Mesenchymal stem cell (in vitro differentiated cells and primary cell): ENCODE data around the gene CCNB1.
"Not testable (repeated sequence)": the region's sequence is repeated elsewhere in the genome, so short reads cannot be mapped to it uniquely, and the experiment has no call there.

Source experiments
- DNase-seq: peaks from one replicate; pipeline ENCODE4 v3.0.0-alpha.2; 2013
- H2AFZ ChIP-seq: one replicate; pipeline ENCODE4 v1.6.1; 2013; ENCODE audit warnings: low read depth, mild to moderate bottlenecking, control low read depth, inconsistent platforms, low read length, moderate library complexity
- H2AK5ac ChIP-seq: 2 replicates; pipeline ENCODE4 v1.6.1; 2013; ENCODE audit warnings: low read length, moderate library complexity, mild to moderate bottlenecking, inconsistent platforms; ENCODE audit not compliant: severe bottlenecking
- H2BK120ac ChIP-seq: one replicate; pipeline ENCODE4 v1.6.1; 2013; ENCODE audit warnings: low read depth, mild to moderate bottlenecking, inconsistent platforms, low read length, moderate library complexity
- H2BK12ac ChIP-seq, 2 experiments: one replicate each; pipeline ENCODE4 v1.6.1; 2013; ENCODE audit warnings: inconsistent platforms in 2 of 2, low read length in 2 of 2, mild to moderate bottlenecking in 2 of 2, moderate library complexity in 2 of 2, control low read depth in 1 of 2
- H2BK15ac ChIP-seq: one replicate; pipeline ENCODE4 v1.6.1; 2013; ENCODE audit warnings: mild to moderate bottlenecking, low read depth, inconsistent platforms; ENCODE audit not compliant: poor library complexity, severe bottlenecking
- H2BK5ac ChIP-seq: 2 replicates; pipeline ENCODE4 v1.6.1; 2013; ENCODE audit warnings: low read depth, mild to moderate bottlenecking, low read length, control low read depth, inconsistent platforms; ENCODE audit not compliant: poor library complexity, severe bottlenecking
- H3K14ac ChIP-seq, 2 experiments: one replicate each; pipeline ENCODE4 v1.6.1; 2013; ENCODE audit warnings: inconsistent platforms in 2 of 2, low read length in 2 of 2, control low read depth in 1 of 2, mild to moderate bottlenecking in 1 of 2, moderate library complexity in 1 of 2
- H3K18ac ChIP-seq, 2 experiments: one replicate each; pipeline ENCODE4 v1.6.1; 2013; ENCODE audit warnings: inconsistent platforms in 2 of 2, low read length in 2 of 2, control low read depth in 1 of 2, low read depth in 1 of 2, mild to moderate bottlenecking in 1 of 2
- H3K23ac ChIP-seq, 2 experiments: one replicate each; pipeline ENCODE4 v1.6.1; 2013; ENCODE audit warnings: inconsistent platforms in 2 of 2, low read length in 2 of 2, mild to moderate bottlenecking in 2 of 2, moderate library complexity in 2 of 2, control low read depth in 1 of 2
- H3K27ac ChIP-seq: 2 replicates; pipeline ENCODE4 v1.5.1; 2013; ENCODE audit warnings: mild to moderate bottlenecking, moderate library complexity, low read length, control low read depth, inconsistent platforms; ENCODE audit not compliant: poor library complexity, severe bottlenecking
- H3K27me3 ChIP-seq, 2 experiments: 2 replicates each; pipeline versions ENCODE4 v1.6.1 to v1.7.0; 2013; ENCODE audit warnings: low read length in 2 of 2, mild to moderate bottlenecking in 2 of 2, moderate library complexity in 2 of 2, control low read depth in 1 of 2, inconsistent platforms in 1 of 2; ENCODE audit not compliant: control insufficient read depth in 1 of 2, insufficient read depth in 1 of 2
- H3K36me3 ChIP-seq, 2 experiments: 2 replicates each; pipeline versions ENCODE4 v1.6.1 to v1.7.0; 2013; ENCODE audit warnings: low read length in 2 of 2, control low read depth in 1 of 2, inconsistent platforms in 1 of 2, low read depth in 1 of 2, mild to moderate bottlenecking in 1 of 2; ENCODE audit not compliant: insufficient read depth in 2 of 2, control insufficient read depth in 1 of 2
- H3K4ac ChIP-seq, 2 experiments: one replicate each; pipeline ENCODE4 v1.6.1; 2013; ENCODE audit warnings: inconsistent platforms in 2 of 2, low read length in 2 of 2, mild to moderate bottlenecking in 2 of 2, moderate library complexity in 2 of 2, control low read depth in 1 of 2, low read depth in 1 of 2
- H3K4me1 ChIP-seq: 2 replicates; pipeline ENCODE4 v1.6.1; 2013; ENCODE audit warnings: low read depth, low read length, control low read depth; ENCODE audit not compliant: control insufficient read depth, insufficient read depth
- H3K4me2 ChIP-seq: 2 replicates; pipeline ENCODE4 v1.6.1; 2013; ENCODE audit warnings: low read length, mild to moderate bottlenecking, inconsistent platforms; ENCODE audit not compliant: poor library complexity, severe bottlenecking
- H3K4me3 ChIP-seq, 2 experiments: 2 replicates each; pipeline versions ENCODE4 v1.5.1 to v1.7.0; 2013; ENCODE audit warnings: low read length in 2 of 2, mild to moderate bottlenecking in 2 of 2, control low read depth in 1 of 2, low read depth in 1 of 2; ENCODE audit not compliant: insufficient read depth in 1 of 2
- H3K79me1 ChIP-seq: replicated peaks from 2 replicates; pipeline ENCODE4 v1.6.1; 2013; ENCODE audit warnings: mild to moderate bottlenecking, control low read depth, low read length, inconsistent platforms; ENCODE audit not compliant: poor library complexity, severe bottlenecking
- H3K9ac ChIP-seq: 2 replicates; pipeline ENCODE4 v1.7.0; 2013; ENCODE audit warnings: mild to moderate bottlenecking, low read length, moderate library complexity
- H3K9me3 ChIP-seq: 2 replicates; pipeline ENCODE4 v1.7.0; 2013; ENCODE audit warnings: mild to moderate bottlenecking, low read length; ENCODE audit not compliant: control insufficient read depth
- H4K8ac ChIP-seq: one replicate; pipeline ENCODE4 v1.6.1; 2013; ENCODE audit warnings: inconsistent platforms, mild to moderate bottlenecking, low read length, moderate library complexity
- H4K91ac ChIP-seq: one replicate; pipeline ENCODE4 v1.6.1; 2013; ENCODE audit warnings: mild to moderate bottlenecking, low read length, inconsistent platforms
- WGBS: methylation state at CpG from one replicate; pipeline ENCODE4 v1.1.7; 2013; ENCODE audit warnings: mixed read lengths; 5-methylcytosine and 5-hydroxymethylcytosine counted together

Gene CCNB1

DNA sequence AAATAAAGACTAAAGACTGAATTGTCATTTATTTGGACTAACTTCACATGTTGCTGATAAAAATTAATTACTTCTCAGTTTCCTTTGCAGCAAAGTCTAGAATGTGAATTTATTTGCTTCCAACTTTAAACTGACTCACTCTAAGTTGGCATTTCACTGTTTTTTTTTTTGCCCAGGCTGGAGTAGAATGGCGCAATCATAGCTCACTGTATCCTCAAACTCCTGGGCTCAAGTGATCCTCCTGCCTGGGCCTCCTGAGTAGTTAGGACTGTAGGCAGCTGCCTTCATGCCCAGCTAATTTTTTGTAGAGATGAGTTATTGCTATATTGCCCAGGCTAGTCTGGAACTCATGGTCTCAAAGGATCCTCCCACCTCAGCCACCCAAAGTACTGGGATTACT, 3.5 kb downstream of the CCNB1 start:
- Histone ChIP-seq H2BK12ac (no peak overlapping the region), H2AFZ (no peak overlapping the region), H2BK120ac (no peak overlapping the region), H3K36me3 (peaks cover 10 to 33% of the 10 kb centered on the region in 2 experiments), H2AK5ac (no peak overlapping the region), H3K4me3 (no peak overlapping the region), H3K4ac (no peak overlapping the region), H2BK5ac (no peak overlapping the region), H3K18ac (no peak overlapping the region), H4K8ac (no peak overlapping the region), H3K27ac (no peak overlapping the region), H3K9me3 (no peaks in the 10 kb centered on the region), H3K9ac (no peak overlapping the region), H2BK15ac (no peak overlapping the region), H3K4me2 (no peak overlapping the region), H3K14ac (no peak overlapping the region), H3K23ac (no peak overlapping the region), H3K4me1 (peaks cover 5% of the 10 kb centered on the region), H3K79me1 (peaks cover 14% of the 10 kb centered on the region), H4K91ac (no peak overlapping the region), H3K27me3 (no peaks in the 10 kb centered on the region)
- peak; percentile 4 for DNase-seq
- no CpG with 5 or more reads among the region's 1 CpG for WGBS

DNA sequence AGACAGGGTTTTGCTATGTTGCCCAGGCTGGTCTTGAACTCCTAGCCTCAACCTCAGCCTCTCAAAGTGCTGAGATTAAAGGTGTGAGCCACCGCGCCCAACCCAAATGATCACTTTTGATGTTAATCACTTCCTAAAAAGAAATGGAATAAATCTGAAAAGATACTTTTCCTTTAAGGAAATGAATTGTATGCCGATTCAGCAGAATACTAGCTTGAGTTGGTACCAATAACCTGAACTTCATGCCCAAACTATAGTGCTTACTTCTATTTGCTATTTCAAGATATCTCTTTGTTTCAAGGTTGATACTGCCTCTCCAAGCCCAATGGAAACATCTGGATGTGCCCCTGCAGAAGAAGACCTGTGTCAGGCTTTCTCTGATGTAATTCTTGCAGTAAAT, 4.0 kb downstream of the CCNB1 start:
- no peak overlapping the region for H3K4ac ChIP-seq
- H2BK5ac ChIP-seq, result no peak overlapping the region
- H3K36me3 ChIP-seq, result peaks cover 12 to 35% of the 10 kb centered on the region in 2 experiments
- no peak overlapping the region for H3K9ac ChIP-seq
- H3K9me3 ChIP-seq, result no peaks in the 10 kb centered on the region
- no peak overlapping the region for H4K91ac ChIP-seq
- no peak overlapping the region for H3K14ac ChIP-seq
- WGBS, result 100% methylated on average over 1 of the region's 3 CpGs
- H3K23ac ChIP-seq, result no peak overlapping the region
- no peak overlapping the region for H3K27ac ChIP-seq
- H3K4me3 ChIP-seq, result no peak overlapping the region
- no peak overlapping the region for H2BK12ac ChIP-seq
- H2AK5ac ChIP-seq, result no peak overlapping the region
- no peak overlapping the region for H2BK120ac ChIP-seq
- no peak overlapping the region for H2BK15ac ChIP-seq
- no peak overlapping the region for H2AFZ ChIP-seq
- H3K4me1 ChIP-seq, result peaks cover 5% of the 10 kb centered on the region
- no peak overlapping the region for H4K8ac ChIP-seq
- no peak overlapping the region for H3K18ac ChIP-seq
- no peak overlapping the region for H3K4me2 ChIP-seq
- H3K27me3 ChIP-seq, result no peaks in the 10 kb centered on the region
- DNase-seq, result no peak
- peaks cover 14% of the 10 kb centered on the region for H3K79me1 ChIP-seq

DNA sequence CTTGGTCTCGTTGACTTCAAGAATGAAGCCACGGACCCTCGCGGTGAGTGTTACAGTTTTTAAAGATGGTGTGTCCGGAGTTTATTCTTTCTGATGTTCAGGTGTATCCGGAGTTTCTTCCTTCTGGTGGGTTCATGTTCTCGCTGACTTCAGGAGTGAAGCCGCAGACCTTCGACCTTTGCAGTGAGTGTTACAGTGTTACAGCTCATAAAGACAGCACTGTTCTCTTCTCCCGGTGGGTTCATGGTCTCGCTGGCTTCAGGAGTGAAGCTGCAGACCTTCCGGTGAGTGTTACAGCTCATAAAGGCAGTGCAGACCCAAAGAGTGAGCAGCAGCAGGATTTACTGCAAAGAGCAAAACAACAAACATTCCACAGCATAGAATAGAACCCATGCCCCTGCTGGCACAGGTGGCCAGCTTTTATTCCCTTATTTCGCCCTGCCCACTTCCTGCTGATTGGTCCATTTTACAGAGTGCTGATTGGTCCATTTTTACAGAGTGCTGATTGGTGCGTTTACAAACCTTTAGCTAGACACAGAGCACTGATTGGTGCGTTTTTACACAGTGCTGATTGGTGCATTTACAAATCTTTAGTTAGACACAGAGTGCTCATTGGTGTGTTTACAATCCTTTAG, 14.8 kb downstream of the CCNB1 start:
- H2BK5ac ChIP-seq, H3K4me2 ChIP-seq, H2AFZ ChIP-seq, H3K4me3 ChIP-seq, H3K79me1 ChIP-seq, H2AK5ac ChIP-seq, DNase-seq, H4K8ac ChIP-seq, H3K9me3 ChIP-seq, H2BK15ac ChIP-seq, H4K91ac ChIP-seq, H2BK12ac ChIP-seq, H2BK120ac ChIP-seq, H3K23ac ChIP-seq, H3K4me1 ChIP-seq, H3K14ac ChIP-seq, H3K4ac ChIP-seq, H3K27ac ChIP-seq, H3K9ac ChIP-seq, H3K27me3 ChIP-seq, H3K18ac ChIP-seq: not testable (repeated sequence)
- WGBS, result 96% methylated on average over 15 of the region's 15 CpGs
- H3K36me3 ChIP-seq, result peaks cover 0 to 16% of the 10 kb centered on the region in 2 experiments

DNA sequence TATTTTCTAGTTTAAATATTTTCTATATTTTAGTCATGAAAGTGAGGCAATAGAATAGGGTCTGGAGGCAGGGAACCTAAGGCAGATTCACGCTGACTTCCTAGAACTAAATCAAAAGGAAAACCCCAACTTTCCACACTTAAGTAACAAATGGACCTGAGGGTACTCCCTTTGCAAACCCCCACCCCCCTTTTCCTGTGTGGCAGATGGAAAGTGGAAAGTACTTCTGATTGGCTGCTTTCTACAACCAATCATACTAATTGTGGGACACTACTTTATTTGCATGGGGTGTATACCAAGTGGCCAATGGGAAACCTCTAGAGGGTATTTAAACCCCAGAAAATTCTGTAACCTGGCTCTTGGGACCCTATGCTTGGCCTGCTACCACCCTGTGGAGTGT, 17.7 kb downstream of the CCNB1 start:
- Histone ChIP-seq H3K4ac (no peak overlapping the region), H2AFZ (no peak overlapping the region), H3K4me1 (peaks cover 7% of the 10 kb centered on the region), H3K23ac (no peak overlapping the region), H2BK120ac (no peak overlapping the region), H4K8ac (no peak overlapping the region), H3K27ac (no peak overlapping the region), H3K36me3 (no peaks in the 10 kb centered on the region), H2BK12ac (no peak overlapping the region), H2AK5ac (no peak overlapping the region), H3K9me3 (no peaks in the 10 kb centered on the region), H3K14ac (no peak overlapping the region), H4K91ac (no peak overlapping the region), H3K79me1 (peaks cover 7% of the 10 kb centered on the region), H2BK15ac (no peak overlapping the region), H3K18ac (no peak overlapping the region), H3K4me2 (no peak overlapping the region), H3K27me3 (no peaks in the 10 kb centered on the region), H3K9ac (no peak overlapping the region), H3K4me3 (no peak overlapping the region), H2BK5ac (no peak overlapping the region)
- no peak for DNase-seq
- WGBS, result no CpG with 5 or more reads among the region's 1 CpG
